ENCODE measurements around the gene SVIL. TPM values are rescaled to one million over a fixed set of nuclear protein-coding genes. Genes with fewer than 3 reads are reported as not detected.

The SVIL gene
- total RNA-seq, 4 donors from 2014 or later = 785 to 1,099 (median 921) TPM

DNA sequence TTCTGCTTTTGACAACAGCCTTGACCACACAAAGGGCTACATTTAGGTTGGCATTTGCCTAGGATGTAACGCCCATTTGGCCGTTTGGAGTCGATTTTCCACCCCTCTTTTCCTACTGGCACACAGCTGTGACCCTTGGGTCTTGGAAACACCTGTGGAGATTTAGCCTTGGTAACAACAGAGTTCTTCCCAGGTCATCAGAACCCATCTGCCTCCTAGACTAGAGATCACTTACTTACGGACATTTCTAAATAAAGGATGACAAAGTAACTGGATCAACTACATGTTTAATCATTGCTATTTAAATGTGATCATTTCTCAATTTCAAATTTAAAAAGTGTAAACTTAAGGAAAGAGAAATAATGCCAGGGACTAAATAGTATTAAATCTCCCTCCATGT lies 42.0 kb upstream of the SVIL start:
- Histone ChIP-seq H3K4me1 (peaks cover 4 to 53% (median 48%) of the 10 kb centered on the region in 4 donors), H3K36me3 (peaks cover 0 to 84% (median 38%) of the 10 kb centered on the region in 4 donors), H3K27ac (replicated peaks in 1 of 4) (peak overlapping the region in 1 of 4 donors; percentile 33), H3K4me3 (no peak overlapping the region), H3K27me3 (no peaks in the 10 kb centered on the region), H3K9me3 (peaks cover 0 to 5% (median 0%) of the 10 kb centered on the region in 4 donors)
- 77% methylated on average over 4 of the region's 4 CpGs for WGBS
- no peak for TF ChIP-seq EP300 (IDR thresholded peaks at IDR 0.05)
- no peak for TF ChIP-seq POLR2A (IDR thresholded peaks at IDR 0.05; ENCODE audit: low read depth)
- TF ChIP-seq, protein P1, sequence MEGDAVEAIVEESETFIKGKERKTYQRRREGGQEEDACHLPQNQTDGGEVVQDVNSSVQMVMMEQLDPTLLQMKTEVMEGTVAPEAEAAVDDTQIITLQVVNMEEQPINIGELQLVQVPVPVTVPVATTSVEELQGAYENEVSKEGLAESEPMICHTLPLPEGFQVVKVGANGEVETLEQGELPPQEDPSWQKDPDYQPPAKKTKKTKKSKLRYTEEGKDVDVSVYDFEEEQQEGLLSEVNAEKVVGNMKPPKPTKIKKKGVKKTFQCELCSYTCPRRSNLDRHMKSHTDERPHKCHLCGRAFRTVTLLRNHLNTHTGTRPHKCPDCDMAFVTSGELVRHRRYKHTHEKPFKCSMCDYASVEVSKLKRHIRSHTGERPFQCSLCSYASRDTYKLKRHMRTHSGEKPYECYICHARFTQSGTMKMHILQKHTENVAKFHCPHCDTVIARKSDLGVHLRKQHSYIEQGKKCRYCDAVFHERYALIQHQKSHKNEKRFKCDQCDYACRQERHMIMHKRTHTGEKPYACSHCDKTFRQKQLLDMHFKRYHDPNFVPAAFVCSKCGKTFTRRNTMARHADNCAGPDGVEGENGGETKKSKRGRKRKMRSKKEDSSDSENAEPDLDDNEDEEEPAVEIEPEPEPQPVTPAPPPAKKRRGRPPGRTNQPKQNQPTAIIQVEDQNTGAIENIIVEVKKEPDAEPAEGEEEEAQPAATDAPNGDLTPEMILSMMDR (IDR thresholded peaks at IDR 0.05) = no peak
- TF ChIP-seq POLR2AphosphoS5 (IDR thresholded peaks at IDR 0.05) = no peak
- DNase-seq (ENCODE audit: extremely low spot score) = no peak
- intact Hi-C loops (cut with DNase I) = no loop called here

DNA sequence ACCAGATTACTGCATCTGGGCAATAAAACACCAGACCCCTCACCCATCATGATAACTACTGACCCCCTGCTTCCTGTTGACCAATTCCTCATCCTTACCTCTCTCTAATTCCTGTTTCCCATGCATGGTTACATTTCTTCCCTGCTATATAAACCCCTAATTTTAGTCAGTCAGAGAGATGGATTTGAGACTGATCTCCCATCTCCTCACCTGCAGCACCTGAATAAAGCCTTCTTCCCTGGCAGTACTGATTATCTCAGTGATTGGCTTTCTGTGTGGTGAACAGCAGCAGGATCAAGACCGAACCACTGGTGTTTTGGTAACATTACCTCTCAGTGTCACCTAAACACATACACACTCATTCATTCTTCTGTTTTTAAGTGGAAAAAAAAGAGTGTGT lies 41.2 kb upstream of the SVIL start:
- Histone ChIP-seq H3K4me3 (no peak overlapping the region), H3K27me3 (no peaks in the 10 kb centered on the region), H3K27ac (replicated peaks in 1 of 4) (peak overlapping the region in 1 of 4 donors; percentile 33), H3K9me3 (peaks cover 0 to 5% (median 0%) of the 10 kb centered on the region in 4 donors), H3K4me1 (peaks cover 2 to 53% (median 47%) of the 10 kb centered on the region in 4 donors), H3K36me3 (peaks cover 0 to 78% (median 35%) of the 10 kb centered on the region in 4 donors)
- TF ChIP-seq, protein P1 (IDR thresholded peaks at IDR 0.05) = no peak
- TF ChIP-seq EP300 (IDR thresholded peaks at IDR 0.05) (no peak), POLR2AphosphoS5 (IDR thresholded peaks at IDR 0.05) (no peak), POLR2A (IDR thresholded peaks at IDR 0.05; ENCODE audit: low read depth) (no peak)
- no peak for DNase-seq (ENCODE audit: extremely low spot score)
- whole genome bisulfite sequencing = 100% methylated on average over 1 of the region's 1 CpG
- intact Hi-C loops (cut with DNase I) = no loop called here

DNA sequence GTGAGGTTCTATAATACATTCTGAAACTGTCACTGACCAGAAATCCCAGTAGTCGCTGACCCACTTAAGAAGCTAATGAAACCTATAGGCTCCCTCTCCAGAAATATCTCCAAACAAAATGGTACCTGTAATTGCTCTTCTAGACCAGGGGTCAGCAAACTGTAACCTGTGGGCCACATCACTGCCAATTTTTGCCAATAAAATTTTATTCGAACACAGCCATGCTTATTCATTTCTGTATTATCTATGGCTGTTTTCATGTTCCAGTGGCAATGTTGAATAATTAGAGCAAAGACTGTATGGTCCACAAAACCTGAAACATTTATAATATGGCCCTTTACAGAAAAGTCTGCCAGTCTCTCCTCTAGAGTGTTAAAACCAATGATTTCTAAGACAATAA lies 37.2 kb upstream of the SVIL start:
- no peak overlapping the region for H3K4me3 ChIP-seq
- H3K36me3 ChIP-seq = peaks cover 0 to 54% (median 28%) of the 10 kb centered on the region in 4 donors
- H3K9me3 ChIP-seq = peaks cover 0 to 5% (median 0%) of the 10 kb centered on the region in 4 donors
- no peak overlapping the region for H3K27ac ChIP-seq (replicated peaks in 1 of 4)
- no peak for DNase-seq (ENCODE audit: extremely low spot score)
- 90% methylated on average over 2 of the region's 2 CpGs for WGBS
- peaks cover 0 to 61% (median 58%) of the 10 kb centered on the region in 4 donors for H3K4me1 ChIP-seq
- no peaks in the 10 kb centered on the region for H3K27me3 ChIP-seq
- intact Hi-C loops (cut with DNase I) = no loop called here
- no peak for TF ChIP-seq POLR2AphosphoS5 (IDR thresholded peaks at IDR 0.05)
- no peak for TF ChIP-seq POLR2A (IDR thresholded peaks at IDR 0.05; ENCODE audit: low read depth)
- TF ChIP-seq, protein P1 (IDR thresholded peaks at IDR 0.05) = no peak
- TF ChIP-seq EP300 (IDR thresholded peaks at IDR 0.05) = no peak

GRCh38 chr10:29671228-29671780 lies 36.5 kb upstream of the SVIL start:
- peaks cover 0 to 64% (median 58%) of the 10 kb centered on the region in 4 donors for H3K4me1 ChIP-seq
- DNase-seq (ENCODE audit: extremely low spot score) = no peak
- H3K27me3 ChIP-seq = no peaks in the 10 kb centered on the region
- intact Hi-C loops (cut with DNase I) = no loop called here
- H3K9me3 ChIP-seq = peaks cover 0 to 5% (median 0%) of the 10 kb centered on the region in 4 donors
- H3K36me3 ChIP-seq = peaks cover 0 to 54% (median 28%) of the 10 kb centered on the region in 4 donors
- TF ChIP-seq POLR2AphosphoS5 (IDR thresholded peaks at IDR 0.05) = no peak
- TF ChIP-seq POLR2A (IDR thresholded peaks at IDR 0.05; ENCODE audit: low read depth) = no peak
- TF ChIP-seq, protein P1 (IDR thresholded peaks at IDR 0.05) = no peak
- TF ChIP-seq EP300 (IDR thresholded peaks at IDR 0.05) = no peak
- peak overlapping the region in 1 of 4 donors; percentile 3 for H3K27ac ChIP-seq (replicated peaks in 1 of 4)
- 75% methylated on average over 7 of the region's 7 CpGs for WGBS
- no peak overlapping the region for H3K4me3 ChIP-seq

Data from esophagus muscularis mucosa (tissue), 4 donors.